CD4-positive, alpha-beta T cell (primary cell): ENCODE results near the gene GSDME. TPM values are rescaled to one million over a fixed set of nuclear protein-coding genes. Genes with fewer than 3 reads are reported as not detected.

Experiments
- ATAC-seq: fragments of 200-7000 bp; cut with Tn5 transposase; one replicate; pipeline ENCODE4 v1.10.0; 2022; ENCODE audit warnings: mild to moderate bottlenecking; ENCODE audit not compliant: poor library complexity
- CTCF ChIA-PET: fragments of 350-600 bp; sonication (Branson Sonifier 250); formaldehyde crosslinking; loops from one replicate; lab custom pipeline; 2021; ENCODE audit warnings: antibody characterized with exemption, inconsistent platforms; lab: Charles Lee
- POLR2A ChIA-PET: fragments of 350-600 bp; sonication (Branson Sonifier 250); formaldehyde crosslinking; loops from one replicate; lab custom pipeline; 2021; ENCODE audit warnings: antibody characterized with exemption, inconsistent platforms; lab: Charles Lee
- DNase-seq, 14 experiments: peaks; one replicate each; pipeline ENCODE4 v3.0.0-alpha.2; 2013 to 2020; ENCODE audit warnings: mixed read lengths in 2 of 14
- H3K27ac ChIP-seq, 2 donors: one replicate each; pipeline versions ENCODE4 v1.5.1 to v1.7.0; 2013; ENCODE audit warnings: low read length in 2 of 2, low read depth in 1 of 2, mild to moderate bottlenecking in 1 of 2
- H3K27me3 ChIP-seq, 2 experiments: 1 replicate in 1 of 2; 2 replicates in 1 of 2; pipeline versions ENCODE4 v1.6.1 to v1.7.0; 2013; ENCODE audit warnings: low read length in 2 of 2, control low read depth in 1 of 2, mild to moderate bottlenecking in 1 of 2, moderate library complexity in 1 of 2; ENCODE audit not compliant: insufficient read depth in 2 of 2, control insufficient read depth in 1 of 2
- H3K36me3 ChIP-seq: one replicate; pipeline ENCODE4 v1.6.1; 2013; ENCODE audit warnings: low read length, control low read depth; ENCODE audit not compliant: insufficient read depth
- H3K4me1 ChIP-seq: one replicate; pipeline ENCODE4 v1.6.1; 2013; ENCODE audit warnings: low read length, control low read depth; ENCODE audit not compliant: insufficient read depth
- H3K4me3 ChIP-seq: one replicate; pipeline ENCODE4 v1.5.1; 2013; ENCODE audit warnings: mild to moderate bottlenecking, low read length, moderate library complexity
- H3K9me3 ChIP-seq, 2 experiments: 1 replicate in 1 of 2; 2 replicates in 1 of 2; pipeline versions ENCODE4 v1.6.1 to v1.7.0; 2013; ENCODE audit warnings: low read length in 2 of 2, mild to moderate bottlenecking in 2 of 2, control low read depth in 1 of 2, moderate library complexity in 1 of 2; ENCODE audit not compliant: control insufficient read depth in 1 of 2, insufficient read depth in 1 of 2
- H3K27ac Mint-ChIP-seq: one replicate; pipeline ENCODE4 v1.8.0; 2020; ENCODE audit warnings: mixed read lengths
- H3K27me3 Mint-ChIP-seq: one replicate; pipeline ENCODE4 v1.8.0; 2021; ENCODE audit warnings: mixed read lengths
- H3K36me3 Mint-ChIP-seq: one replicate; pipeline ENCODE4 v1.8.0; 2021; ENCODE audit warnings: low read depth, mixed read lengths
- H3K4me1 Mint-ChIP-seq: one replicate; pipeline ENCODE4 v1.8.0; 2021; ENCODE audit warnings: low read depth, mixed read lengths
- H3K4me3 Mint-ChIP-seq: one replicate; pipeline ENCODE4 v1.8.0; 2020; ENCODE audit warnings: mild to moderate bottlenecking, mixed read lengths
- H3K9me3 Mint-ChIP-seq: one replicate; pipeline ENCODE4 v1.8.0; 2020; ENCODE audit warnings: mixed read lengths
- CTCF ChIP-seq: fragments of 200-600 bp; IDR thresholded peaks from one replicate; pipeline ENCODE4 v1.8.0; 2022; ENCODE audit warnings: antibody characterized with exemption, mild to moderate bottlenecking
- intact Hi-C, 2 experiments: fragments of 100-400 bp; cut with DNase I in 1 of 2; cut with micrococcal nuclease in 1 of 2; formaldehyde crosslinking; loops; one replicate each; pipeline versions ENCODE4 v1.15.1 to v1.9.0; 2023 to 2025; cut with DNase I, micrococcal nuclease
- total RNA-seq, 174 experiments: library from RNA in 2 of 174; stranded (reverse) in 2 of 174; gene quantifications; one replicate each; pipeline ENCODE4 v1.2.3 and lab custom pipeline; 2021 to 2026

GSDME gene
- total RNA-seq, 2 experiments from 2014 or later = 0.19 TPM; not detected in 1

GRCh38 chr7:24704311-24704710, 53.0 kb downstream of the GSDME start:
- no peaks in the 10 kb centered on the region for H3K27me3 ChIP-seq
- TF ChIP-seq CTCF = no peak
- H3K27ac Mint-ChIP-seq = no peak overlapping the region
- H3K27ac ChIP-seq = no peak overlapping the region
- no peak for DNase-seq
- H3K36me3 ChIP-seq = no peaks in the 10 kb centered on the region
- ChIA-PET POLR2A (no interaction called here), CTCF (no interaction called here)
- no peaks in the 10 kb centered on the region for H3K4me1 Mint-ChIP-seq
- no peaks in the 10 kb centered on the region for H3K9me3 Mint-ChIP-seq
- H3K36me3 Mint-ChIP-seq = no peaks in the 10 kb centered on the region
- intact Hi-C loops = no loop called here
- H3K27me3 Mint-ChIP-seq = no peaks in the 10 kb centered on the region
- no peak for ATAC-seq
- no peak overlapping the region for H3K4me3 ChIP-seq
- H3K4me3 Mint-ChIP-seq = no peak overlapping the region
- no peaks in the 10 kb centered on the region for H3K4me1 ChIP-seq
- no peaks in the 10 kb centered on the region for H3K9me3 ChIP-seq

- H3K9me3 ChIP-seq = no peaks in the 10 kb centered on the region
- H3K36me3 ChIP-seq = no peaks in the 10 kb centered on the region
- ATAC-seq (no peak), DNase-seq (no peak)
- H3K4me3 ChIP-seq = no peak overlapping the region
- intact Hi-C loops = no loop called here
- Mint-ChIP-seq H3K9me3 (no peaks in the 10 kb centered on the region), H3K36me3 (no peaks in the 10 kb centered on the region), H3K4me1 (no peaks in the 10 kb centered on the region), H3K27ac (no peak overlapping the region), H3K4me3 (no peak overlapping the region), H3K27me3 (no peaks in the 10 kb centered on the region)
- ChIA-PET CTCF (no interaction called here), POLR2A (no interaction called here)
- TF ChIP-seq CTCF = no peak
- no peaks in the 10 kb centered on the region for H3K4me1 ChIP-seq
- H3K27ac ChIP-seq = no peak overlapping the region
- no peaks in the 10 kb centered on the region for H3K27me3 ChIP-seq
Measured at GRCh38 chr7:24703296-24703695, 54.0 kb downstream of the GSDME start.

- H3K4me3 ChIP-seq = no peak overlapping the region
- TF ChIP-seq CTCF = no peak
- H3K4me3 Mint-ChIP-seq = no peak overlapping the region
- no peaks in the 10 kb centered on the region for H3K4me1 Mint-ChIP-seq
- H3K27me3 ChIP-seq = no peaks in the 10 kb centered on the region
- H3K27me3 Mint-ChIP-seq = no peaks in the 10 kb centered on the region
- no peak for ATAC-seq
- intact Hi-C loops = no loop called here
- no peaks in the 10 kb centered on the region for H3K4me1 ChIP-seq
- H3K36me3 Mint-ChIP-seq = no peaks in the 10 kb centered on the region
- H3K27ac Mint-ChIP-seq = no peak overlapping the region
- no peaks in the 10 kb centered on the region for H3K9me3 ChIP-seq
- ChIA-PET CTCF (no interaction called here), POLR2A (no interaction called here)
- H3K36me3 ChIP-seq = no peaks in the 10 kb centered on the region
- no peak overlapping the region for H3K27ac ChIP-seq
- H3K9me3 Mint-ChIP-seq = no peaks in the 10 kb centered on the region
- no peak for DNase-seq
Measured at GRCh38 chr7:24702755-24703154, 54.5 kb downstream of the GSDME start.
